NT2/D1 (cell line): ENCODE results near the gene DUSP2.

Experiments
- SUZ12 ChIP-seq: IDR thresholded peaks from 2 replicates; pipeline ENCODE4 v1.6.1; 2011; ENCODE audit not compliant: insufficient read length, insufficient read depth; ENCODE audit errors: extremely low read depth
- YY1 ChIP-seq: IDR thresholded peaks from 2 replicates; pipeline ENCODE4 v1.6.1; 2011; ENCODE audit not compliant: insufficient read length, insufficient read depth
- ZNF274 ChIP-seq: IDR thresholded peaks from 2 replicates; pipeline ENCODE4 v1.6.1; 2011; ENCODE audit warnings: mild to moderate bottlenecking, low read depth, low read length

- TF ChIP-seq YY1 = no peak
- TF ChIP-seq ZNF274 = no peak
- no peak for TF ChIP-seq SUZ12
These were observed 24.7 kb upstream of the DUSP2 start for GRCh38 chr2:96169868-96170507.
